Measurements from ENCODE around the gene DACT3.
A peak's percentile ranks its signal among the peaks of the same experiment; 100 is the strongest.

DACT3 gene

DNA sequence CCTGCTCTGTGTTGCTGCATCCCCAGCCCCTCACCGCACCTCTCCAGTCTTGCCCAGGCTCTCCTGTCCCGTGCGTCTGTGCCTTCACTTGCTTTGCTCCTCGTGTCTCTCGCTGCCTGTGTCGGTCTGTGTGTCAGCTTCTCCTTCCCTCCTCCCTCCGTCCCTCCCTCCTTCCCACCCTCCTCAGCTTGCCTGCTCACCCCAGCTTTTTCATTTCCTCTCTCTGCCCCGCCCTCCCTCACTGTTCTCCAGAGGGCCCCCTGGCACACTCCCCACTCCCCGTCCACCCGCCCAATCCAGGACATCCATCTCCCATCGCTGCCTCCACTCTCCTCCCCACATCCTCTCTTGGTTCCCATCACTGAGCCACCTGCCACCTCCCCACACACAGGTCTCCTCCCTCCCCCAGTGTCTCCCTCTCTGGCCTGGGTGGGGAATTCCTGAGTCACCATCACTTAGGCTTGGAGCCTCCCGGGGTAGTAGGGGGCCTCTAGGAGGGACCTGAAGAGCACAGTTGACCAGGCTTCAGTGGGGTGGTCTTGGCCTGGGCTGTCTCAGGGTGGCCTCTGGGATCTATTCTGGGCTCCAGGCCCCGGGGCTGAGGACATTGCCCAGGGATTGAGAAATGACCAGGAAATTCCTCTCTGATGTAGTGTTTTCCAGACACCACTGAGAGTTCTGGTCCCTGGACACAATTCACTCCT is 35.9 kb downstream of the DACT3 start, which contains the start of gene PTGIR:
Gene PTGIR (minus strand): TSS at position 132 of the 704 bp plus-strand sequence. CDS start 864 bp downstream, outside the sequence.
- H2BK5ac ChIP-seq (ENCODE audit: low read depth, low read length, poor library complexity) = no peak within 1 kb of the TSS
- no peak within 1 kb of the TSS for H3K27ac ChIP-seq (ENCODE audit: low read depth, low read length)
- no peaks in the 10 kb centered on the region for H3K27me3 ChIP-seq (ENCODE audit: insufficient read depth, low read length)
- peaks cover 20 to 24% of the 10 kb centered on the region in 2 experiments for H3K4me1 ChIP-seq (ENCODE audit: control insufficient read depth in 1 of 2, insufficient read depth in 2 of 2, low read length in 2 of 2)
- no peak within 1 kb of the TSS for H3K9ac ChIP-seq (ENCODE audit: low read length)
- H3K18ac ChIP-seq (ENCODE audit: low read length) = no peak within 1 kb of the TSS
- H3K4ac ChIP-seq (ENCODE audit: low read depth, low read length) = no peak within 1 kb of the TSS
- H2BK12ac ChIP-seq (ENCODE audit: low read length) = peak within 1 kb of the TSS; percentile 37
- WGBS (ENCODE audit: extremely low coverage, insufficient coverage, insufficient read length) = no CpG with 5 or more reads among the region's 13 CpGs
- no peaks in the 10 kb centered on the region for H3K36me3 ChIP-seq (ENCODE audit: control insufficient read depth in 1 of 2, insufficient read depth in 2 of 2, low read length in 2 of 2)
- no peak within 1 kb of the TSS for H4K12ac ChIP-seq (ENCODE audit: low read depth, low read length)
- H3K79me2 ChIP-seq (ENCODE audit: control insufficient read depth, insufficient read depth, low read length, poor library complexity) = no peaks in the 10 kb centered on the region
- no peaks in the 10 kb centered on the region for H3K9me3 ChIP-seq (ENCODE audit: insufficient read depth, low read depth, low read length)
- H3K4me3 ChIP-seq (ENCODE audit: low read depth, low read length) = no peak within 1 kb of the TSS
- H3K79me1 ChIP-seq (ENCODE audit: low read length) = peaks cover 4% of the 10 kb centered on the region
- H2AK5ac ChIP-seq (ENCODE audit: low read length) = peak within 1 kb of the TSS; percentile 0
- H2BK120ac ChIP-seq (ENCODE audit: insufficient read depth, low read length, poor library complexity) = peak within 1 kb of the TSS; percentile 9
- H4K91ac ChIP-seq (ENCODE audit: low read depth, low read length) = peak within 1 kb of the TSS; percentile 7
- no peak within 1 kb of the TSS for H3K23ac ChIP-seq (ENCODE audit: low read length)
- H3K14ac ChIP-seq (ENCODE audit: low read length) = no peak within 1 kb of the TSS
- DNase-seq = peak in 1 of 2 donors; percentile 23
- no peak within 1 kb of the TSS for H2AFZ ChIP-seq (ENCODE audit: insufficient read depth, low read length, poor library complexity)
- H3K4me2 ChIP-seq (ENCODE audit: low read length) = no peak within 1 kb of the TSS
- H4K8ac ChIP-seq (ENCODE audit: low read depth, low read length) = no peak within 1 kb of the TSS

DNA sequence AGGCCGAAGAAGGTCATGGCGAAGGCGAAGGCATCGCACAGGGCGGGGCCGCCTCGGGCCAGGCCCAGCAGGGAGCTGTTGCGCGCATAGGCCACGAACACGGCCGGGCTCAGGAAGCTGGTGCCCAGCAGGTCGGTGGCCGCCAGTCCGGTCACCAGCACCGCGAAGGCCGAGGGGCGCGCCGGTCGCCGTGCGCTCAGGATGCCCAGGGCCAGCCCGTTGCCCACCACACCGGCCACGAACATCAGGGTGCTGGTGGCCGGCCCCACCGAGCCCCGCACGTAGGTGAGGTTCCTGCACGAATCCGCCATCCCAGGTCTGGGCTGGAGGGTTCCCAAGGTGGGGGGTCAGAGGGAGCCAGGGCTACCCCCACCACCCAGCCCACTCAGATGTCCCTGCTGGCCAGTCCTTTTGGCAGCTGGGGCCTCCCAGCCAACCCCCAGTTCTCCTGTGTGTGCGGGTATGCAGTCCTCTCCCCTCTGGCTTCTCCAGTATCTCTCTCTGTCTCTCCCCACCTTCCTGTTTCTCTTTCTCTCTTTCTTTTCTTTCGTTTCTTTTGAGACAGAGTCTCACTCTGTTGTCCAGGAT is 37.0 kb downstream of the DACT3 start:
- H3K4ac ChIP-seq (ENCODE audit: low read depth, low read length) = no peak overlapping the region
- H3K9me3 ChIP-seq (ENCODE audit: insufficient read depth, low read depth, low read length) = no peaks in the 10 kb centered on the region
- no peak overlapping the region for H3K27ac ChIP-seq (ENCODE audit: low read depth, low read length)
- no peak overlapping the region for H3K9ac ChIP-seq (ENCODE audit: low read length)
- H4K12ac ChIP-seq (ENCODE audit: low read depth, low read length) = no peak overlapping the region
- no peak overlapping the region for H4K91ac ChIP-seq (ENCODE audit: low read depth, low read length)
- no peak overlapping the region for H4K8ac ChIP-seq (ENCODE audit: low read depth, low read length)
- no peak overlapping the region for H3K4me3 ChIP-seq (ENCODE audit: low read depth, low read length)
- DNase-seq = no peak
- H3K4me1 ChIP-seq (ENCODE audit: control insufficient read depth in 1 of 2, insufficient read depth in 2 of 2, low read length in 2 of 2) = peaks cover 20 to 23% of the 10 kb centered on the region in 2 experiments
- H3K79me2 ChIP-seq (ENCODE audit: control insufficient read depth, insufficient read depth, low read length, poor library complexity) = no peaks in the 10 kb centered on the region
- no peaks in the 10 kb centered on the region for H3K27me3 ChIP-seq (ENCODE audit: insufficient read depth, low read length)
- no peak overlapping the region for H3K4me2 ChIP-seq (ENCODE audit: low read length)
- no peak overlapping the region for H2AFZ ChIP-seq (ENCODE audit: insufficient read depth, low read length, poor library complexity)
- peak overlapping the region; percentile 9 for H2BK120ac ChIP-seq (ENCODE audit: insufficient read depth, low read length, poor library complexity)
- H2AK5ac ChIP-seq (ENCODE audit: low read length) = no peak overlapping the region
- H3K79me1 ChIP-seq (ENCODE audit: low read length) = peaks cover 4% of the 10 kb centered on the region
- no CpG with 5 or more reads among the region's 35 CpGs for WGBS (ENCODE audit: extremely low coverage, insufficient coverage, insufficient read length)
- no peaks in the 10 kb centered on the region for H3K36me3 ChIP-seq (ENCODE audit: control insufficient read depth in 1 of 2, insufficient read depth in 2 of 2, low read length in 2 of 2)
- no peak overlapping the region for H3K18ac ChIP-seq (ENCODE audit: low read length)
- no peak overlapping the region for H3K14ac ChIP-seq (ENCODE audit: low read length)
- H3K23ac ChIP-seq (ENCODE audit: low read length) = no peak overlapping the region
- no peak overlapping the region for H2BK12ac ChIP-seq (ENCODE audit: low read length)
- no peak overlapping the region for H2BK5ac ChIP-seq (ENCODE audit: low read depth, low read length, poor library complexity)

DNA sequence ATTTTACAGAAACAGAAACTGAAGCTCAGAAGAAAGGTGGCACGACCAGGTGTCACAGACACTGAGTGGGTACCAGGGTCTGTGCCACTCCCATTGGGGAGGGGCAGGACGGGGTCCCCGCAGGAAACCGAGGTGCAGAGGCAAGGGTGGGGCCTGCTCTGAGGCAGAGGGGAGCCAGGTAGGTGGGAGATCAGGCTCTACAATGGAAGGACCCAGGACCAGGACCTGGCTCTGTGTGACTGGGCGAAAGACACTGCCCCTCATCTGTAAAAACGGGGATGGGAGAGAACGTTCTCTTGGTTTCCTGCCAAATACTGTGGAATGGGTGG is 38.9 kb downstream of the DACT3 start:
- H3K14ac ChIP-seq (ENCODE audit: low read length) = no peak overlapping the region
- H3K4me3 ChIP-seq (ENCODE audit: low read depth, low read length) = no peak overlapping the region
- no peak overlapping the region for H3K18ac ChIP-seq (ENCODE audit: low read length)
- no peak overlapping the region for H2AK5ac ChIP-seq (ENCODE audit: low read length)
- H2BK12ac ChIP-seq (ENCODE audit: low read length) = no peak overlapping the region
- no peak overlapping the region for H3K4ac ChIP-seq (ENCODE audit: low read depth, low read length)
- H3K36me3 ChIP-seq (ENCODE audit: control insufficient read depth in 1 of 2, insufficient read depth in 2 of 2, low read length in 2 of 2) = no peaks in the 10 kb centered on the region
- H3K4me1 ChIP-seq (ENCODE audit: control insufficient read depth in 1 of 2, insufficient read depth in 2 of 2, low read length in 2 of 2) = peaks cover 20 to 23% of the 10 kb centered on the region in 2 experiments
- H4K12ac ChIP-seq (ENCODE audit: low read depth, low read length) = no peak overlapping the region
- no peak for DNase-seq
- no peaks in the 10 kb centered on the region for H3K79me2 ChIP-seq (ENCODE audit: control insufficient read depth, insufficient read depth, low read length, poor library complexity)
- H3K79me1 ChIP-seq (ENCODE audit: low read length) = peaks cover 4% of the 10 kb centered on the region
- no peak overlapping the region for H2BK120ac ChIP-seq (ENCODE audit: insufficient read depth, low read length, poor library complexity)
- H3K4me2 ChIP-seq (ENCODE audit: low read length) = no peak overlapping the region
- H4K91ac ChIP-seq (ENCODE audit: low read depth, low read length) = no peak overlapping the region
- H3K27ac ChIP-seq (ENCODE audit: low read depth, low read length) = no peak overlapping the region
- H3K9ac ChIP-seq (ENCODE audit: low read length) = no peak overlapping the region
- no peak overlapping the region for H4K8ac ChIP-seq (ENCODE audit: low read depth, low read length)
- peaks cover 2% of the 10 kb centered on the region for H3K9me3 ChIP-seq (ENCODE audit: insufficient read depth, low read depth, low read length)
- H2BK5ac ChIP-seq (ENCODE audit: low read depth, low read length, poor library complexity) = no peak overlapping the region
- H2AFZ ChIP-seq (ENCODE audit: insufficient read depth, low read length, poor library complexity) = no peak overlapping the region
- no peak overlapping the region for H3K23ac ChIP-seq (ENCODE audit: low read length)
- WGBS (ENCODE audit: extremely low coverage, insufficient coverage, insufficient read length) = no CpG with 5 or more reads among the region's 7 CpGs
- no peaks in the 10 kb centered on the region for H3K27me3 ChIP-seq (ENCODE audit: insufficient read depth, low read length)

DNA sequence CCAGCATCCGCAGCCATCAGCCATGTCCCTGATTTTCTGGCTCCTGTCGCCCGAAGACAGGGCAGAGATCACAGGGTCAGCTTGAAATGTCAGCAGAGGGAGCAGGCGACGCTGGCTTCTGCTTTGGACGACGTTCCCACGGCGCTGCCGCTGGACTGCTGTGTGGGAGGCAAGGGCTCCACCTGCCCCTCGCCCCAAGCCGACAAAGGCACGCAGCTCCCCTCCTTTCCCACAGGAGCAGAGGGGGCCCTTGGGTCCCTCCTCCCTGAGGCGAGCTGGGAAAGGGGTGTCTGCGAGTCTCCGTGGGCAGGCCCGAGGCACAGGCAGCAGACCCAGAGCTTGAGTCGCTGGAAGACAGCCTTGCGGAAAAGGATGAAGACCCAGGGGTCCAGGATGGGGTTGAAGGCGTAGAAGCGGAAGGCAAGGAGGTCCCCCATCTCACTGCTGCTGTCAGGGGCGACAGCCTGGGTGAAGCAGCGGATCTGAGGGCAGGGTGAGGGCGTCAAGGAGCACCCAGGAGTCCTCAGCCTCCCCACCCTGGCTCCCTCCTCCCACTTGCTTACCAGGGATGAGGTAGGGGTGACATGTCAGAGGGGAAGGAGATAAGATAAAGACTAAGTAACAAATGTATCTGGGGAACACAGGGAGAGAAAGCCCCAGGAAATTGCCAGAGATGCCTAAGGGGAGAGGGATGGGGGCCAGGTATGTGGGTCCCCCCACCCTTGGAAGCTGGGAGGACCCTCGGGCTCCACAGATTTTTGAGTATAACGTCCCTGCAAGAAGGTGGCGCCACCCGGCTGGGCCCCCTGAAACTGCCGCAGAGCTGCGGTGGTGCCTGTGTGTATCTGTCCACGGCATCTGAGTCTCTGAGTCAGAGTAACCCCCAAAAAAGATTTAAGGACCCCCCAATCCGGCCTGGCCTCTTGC is 39.5 kb downstream of the DACT3 start:
- Histone ChIP-seq H4K8ac (ENCODE audit: low read depth, low read length) (no peak overlapping the region), H3K36me3 (ENCODE audit: control insufficient read depth in 1 of 2, insufficient read depth in 2 of 2, low read length in 2 of 2) (no peaks in the 10 kb centered on the region), H3K9me3 (ENCODE audit: insufficient read depth, low read depth, low read length) (peaks cover 2% of the 10 kb centered on the region), H3K4ac (ENCODE audit: low read depth, low read length) (no peak overlapping the region), H3K4me2 (ENCODE audit: low read length) (no peak overlapping the region), H3K4me3 (ENCODE audit: low read depth, low read length) (no peak overlapping the region), H3K27me3 (ENCODE audit: insufficient read depth, low read length) (no peaks in the 10 kb centered on the region), H3K79me1 (ENCODE audit: low read length) (peaks cover 4% of the 10 kb centered on the region), H4K12ac (ENCODE audit: low read depth, low read length) (no peak overlapping the region), H2BK12ac (ENCODE audit: low read length) (peak overlapping the region; percentile 16), H4K91ac (ENCODE audit: low read depth, low read length) (peak overlapping the region; percentile 45), H3K23ac (ENCODE audit: low read length) (no peak overlapping the region), H3K9ac (ENCODE audit: low read length) (no peak overlapping the region), H3K18ac (ENCODE audit: low read length) (no peak overlapping the region), H2BK120ac (ENCODE audit: insufficient read depth, low read length, poor library complexity) (no peak overlapping the region), H3K79me2 (ENCODE audit: control insufficient read depth, insufficient read depth, low read length, poor library complexity) (no peaks in the 10 kb centered on the region), H2AFZ (ENCODE audit: insufficient read depth, low read length, poor library complexity) (peak overlapping the region; percentile 26), H2AK5ac (ENCODE audit: low read length) (no peak overlapping the region), H2BK5ac (ENCODE audit: low read depth, low read length, poor library complexity) (no peak overlapping the region), H3K4me1 (ENCODE audit: control insufficient read depth in 1 of 2, insufficient read depth in 2 of 2, low read length in 2 of 2) (peaks cover 20 to 23% of the 10 kb centered on the region in 2 experiments), H3K14ac (ENCODE audit: low read length) (peak overlapping the region; percentile 9), H3K27ac (ENCODE audit: low read depth, low read length) (no peak overlapping the region)
- no peak for DNase-seq
- WGBS (ENCODE audit: extremely low coverage, insufficient coverage, insufficient read length) = no CpG with 5 or more reads among the region's 32 CpGs
